Trophoblast cell (in vitro differentiated cells and primary cell): ENCODE data around the gene ZNF467.

Experiments
- DNase-seq, 2 donors: peaks; one replicate each; pipeline ENCODE4 v3.0.0-alpha.2; 2016
- H2AFZ ChIP-seq: 2 replicates; pipeline ENCODE4 v1.6.1; 2013; ENCODE audit warnings: low read length, moderate library complexity, mild to moderate bottlenecking; ENCODE audit not compliant: insufficient read depth, poor library complexity
- H2AK5ac ChIP-seq: 2 replicates; pipeline ENCODE4 v1.6.1; 2013; ENCODE audit warnings: mild to moderate bottlenecking, low read length
- H2BK120ac ChIP-seq: 2 replicates; pipeline ENCODE4 v1.6.1; 2013; ENCODE audit warnings: low read length, mild to moderate bottlenecking, moderate library complexity; ENCODE audit not compliant: insufficient read depth, poor library complexity
- H2BK12ac ChIP-seq: 2 replicates; pipeline ENCODE4 v1.6.1; 2013; ENCODE audit warnings: mild to moderate bottlenecking, low read length, moderate library complexity
- H2BK5ac ChIP-seq: 2 replicates; pipeline ENCODE4 v1.6.1; 2013; ENCODE audit warnings: low read length, low read depth, moderate library complexity, mild to moderate bottlenecking; ENCODE audit not compliant: poor library complexity
- H3K14ac ChIP-seq: 2 replicates; pipeline ENCODE4 v1.6.1; 2013; ENCODE audit warnings: mild to moderate bottlenecking, low read length
- H3K18ac ChIP-seq: 2 replicates; pipeline ENCODE4 v1.6.1; 2013; ENCODE audit warnings: mild to moderate bottlenecking, low read length
- H3K23ac ChIP-seq: 2 replicates; pipeline ENCODE4 v1.6.1; 2013; ENCODE audit warnings: low read length
- H3K27ac ChIP-seq: 2 replicates; pipeline ENCODE4 v1.5.1; 2013; ENCODE audit warnings: low read depth, mild to moderate bottlenecking, inconsistent platforms, low read length, moderate library complexity
- H3K27me3 ChIP-seq: 2 replicates; pipeline ENCODE4 v1.6.1; 2013; ENCODE audit warnings: inconsistent platforms, mild to moderate bottlenecking, low read length, moderate library complexity; ENCODE audit not compliant: insufficient read depth
- H3K36me3 ChIP-seq, 2 experiments: 1 replicate in 1 of 2; 2 replicates in 1 of 2; pipeline ENCODE4 v1.6.1; 2013; ENCODE audit warnings: low read length in 2 of 2, mild to moderate bottlenecking in 2 of 2, moderate library complexity in 1 of 2; ENCODE audit not compliant: insufficient read depth in 2 of 2, control insufficient read depth in 1 of 2
- H3K4ac ChIP-seq: 2 replicates; pipeline ENCODE4 v1.6.1; 2013; ENCODE audit warnings: low read depth, mild to moderate bottlenecking, low read length, moderate library complexity
- H3K4me1 ChIP-seq, 2 experiments: 1 replicate in 1 of 2; 2 replicates in 1 of 2; pipeline ENCODE4 v1.6.1; 2013; ENCODE audit warnings: low read length in 2 of 2, mild to moderate bottlenecking in 2 of 2, moderate library complexity in 1 of 2; ENCODE audit not compliant: insufficient read depth in 2 of 2, control insufficient read depth in 1 of 2
- H3K4me2 ChIP-seq: 2 replicates; pipeline ENCODE4 v1.6.1; 2013; ENCODE audit warnings: inconsistent platforms, mild to moderate bottlenecking, low read length, moderate library complexity
- H3K4me3 ChIP-seq: 2 replicates; pipeline ENCODE4 v1.5.1; 2013; ENCODE audit warnings: mild to moderate bottlenecking, low read depth, low read length, inconsistent platforms
- H3K79me1 ChIP-seq: one replicate; pipeline ENCODE4 v1.6.1; 2013; ENCODE audit warnings: low read length
- H3K79me2 ChIP-seq: 2 replicates; pipeline ENCODE4 v1.6.1; 2013; ENCODE audit warnings: low read length, mild to moderate bottlenecking; ENCODE audit not compliant: control insufficient read depth, insufficient read depth, poor library complexity
- H3K9ac ChIP-seq: 2 replicates; pipeline ENCODE4 v1.6.1; 2013; ENCODE audit warnings: mild to moderate bottlenecking, low read length
- H3K9me3 ChIP-seq: 2 replicates; pipeline ENCODE4 v1.6.1; 2013; ENCODE audit warnings: low read depth, mild to moderate bottlenecking, control low read depth, inconsistent platforms, low read length; ENCODE audit not compliant: insufficient read depth
- H4K12ac ChIP-seq: 2 replicates; pipeline ENCODE4 v1.6.1; 2013; ENCODE audit warnings: low read depth, mild to moderate bottlenecking, low read length, moderate library complexity
- H4K8ac ChIP-seq: 2 replicates; pipeline ENCODE4 v1.6.1; 2013; ENCODE audit warnings: low read depth, mild to moderate bottlenecking, low read length, moderate library complexity
- H4K91ac ChIP-seq: one replicate; pipeline ENCODE4 v1.6.1; 2013; ENCODE audit warnings: low read depth, mild to moderate bottlenecking, low read length, moderate library complexity
- WGBS: extraction: QIAGEN DNeasy Blood & Tissue Kit; methylation state at CpG from one replicate; pipeline ENCODE4 v1.1.7; 2013; ENCODE audit warnings: missing lambda C conversion rate; ENCODE audit not compliant: insufficient read length, insufficient coverage; ENCODE audit errors: extremely low coverage; 5-methylcytosine and 5-hydroxymethylcytosine counted together

Gene ZNF467

GRCh38 chr7:149764481-149765398 is 8.6 kb downstream of the ZNF467 start:
- no CpG with 5 or more reads among the region's 96 CpGs for WGBS
- Histone ChIP-seq H3K9me3 (peaks cover 14% of the 10 kb centered on the region), H3K27me3 (peaks cover 54% of the 10 kb centered on the region), H3K4me2 (peak overlapping the region; percentile 54), H4K91ac (no peak overlapping the region), H2AK5ac (no peak overlapping the region), H4K12ac (no peak overlapping the region), H3K27ac (no peak overlapping the region), H4K8ac (no peak overlapping the region), H3K36me3 (no peaks in the 10 kb centered on the region), H3K14ac (no peak overlapping the region), H2BK120ac (no peak overlapping the region), H2AFZ (no peak overlapping the region), H3K79me1 (no peaks in the 10 kb centered on the region), H3K18ac (no peak overlapping the region), H2BK5ac (no peak overlapping the region), H2BK12ac (no peak overlapping the region), H3K9ac (no peak overlapping the region), H3K4me3 (no peak overlapping the region), H3K4me1 (peaks cover 11 to 16% of the 10 kb centered on the region in 2 experiments), H3K23ac (no peak overlapping the region), H3K4ac (no peak overlapping the region), H3K79me2 (no peaks in the 10 kb centered on the region)
- DNase-seq, result peak; percentile 19 to 58

GRCh38 chr7:149763563-149764240 is 9.7 kb downstream of the ZNF467 start:
- Histone ChIP-seq H3K79me2 (no peaks in the 10 kb centered on the region), H3K18ac (no peak overlapping the region), H2BK120ac (no peak overlapping the region), H4K8ac (no peak overlapping the region), H2BK5ac (no peak overlapping the region), H3K14ac (no peak overlapping the region), H3K4ac (no peak overlapping the region), H3K23ac (no peak overlapping the region), H4K91ac (no peak overlapping the region), H3K27me3 (peaks cover 54% of the 10 kb centered on the region), H3K4me2 (no peak overlapping the region), H3K36me3 (no peaks in the 10 kb centered on the region), H3K79me1 (no peaks in the 10 kb centered on the region), H2AFZ (no peak overlapping the region), H3K27ac (no peak overlapping the region), H3K9ac (no peak overlapping the region), H3K9me3 (peaks cover 14% of the 10 kb centered on the region), H2AK5ac (no peak overlapping the region), H3K4me1 (peaks cover 11 to 16% of the 10 kb centered on the region in 2 experiments), H3K4me3 (no peak overlapping the region), H2BK12ac (no peak overlapping the region), H4K12ac (no peak overlapping the region)
- DNase-seq, result no peak
- WGBS, result no CpG with 5 or more reads among the region's 22 CpGs

GRCh38 chr7:149762610-149763009 is 10.8 kb downstream of the ZNF467 start:
- Histone ChIP-seq H3K27me3 (peaks cover 51% of the 10 kb centered on the region), H2BK12ac (no peak overlapping the region), H3K18ac (no peak overlapping the region), H2BK120ac (no peak overlapping the region), H3K4me1 (peaks cover 11 to 16% of the 10 kb centered on the region in 2 experiments), H4K8ac (no peak overlapping the region), H3K36me3 (no peaks in the 10 kb centered on the region), H3K4me3 (no peak overlapping the region), H3K79me2 (no peaks in the 10 kb centered on the region), H3K4ac (no peak overlapping the region), H3K23ac (no peak overlapping the region), H2AK5ac (no peak overlapping the region), H3K9ac (no peak overlapping the region), H2AFZ (no peak overlapping the region), H3K4me2 (no peak overlapping the region), H4K12ac (no peak overlapping the region), H3K14ac (no peak overlapping the region), H4K91ac (no peak overlapping the region), H2BK5ac (no peak overlapping the region), H3K27ac (no peak overlapping the region), H3K9me3 (peaks cover 14% of the 10 kb centered on the region), H3K79me1 (no peaks in the 10 kb centered on the region)
- DNase-seq, result no peak
- no CpG with 5 or more reads among the region's 10 CpGs for WGBS

GRCh38 chr7:149762089-149762488 is 11.3 kb downstream of the ZNF467 start:
- no peak overlapping the region for H4K12ac ChIP-seq
- H3K79me2 ChIP-seq, result no peaks in the 10 kb centered on the region
- H3K4ac ChIP-seq, result no peak overlapping the region
- H3K4me1 ChIP-seq, result peaks cover 11 to 16% of the 10 kb centered on the region in 2 experiments
- H3K4me3 ChIP-seq, result no peak overlapping the region
- H2BK5ac ChIP-seq, result no peak overlapping the region
- H3K14ac ChIP-seq, result no peak overlapping the region
- H3K79me1 ChIP-seq, result no peaks in the 10 kb centered on the region
- H2AK5ac ChIP-seq, result no peak overlapping the region
- no peak overlapping the region for H2AFZ ChIP-seq
- no peaks in the 10 kb centered on the region for H3K36me3 ChIP-seq
- H3K23ac ChIP-seq, result no peak overlapping the region
- DNase-seq, result no peak
- H2BK120ac ChIP-seq, result no peak overlapping the region
- H3K9me3 ChIP-seq, result peaks cover 14% of the 10 kb centered on the region
- no peak overlapping the region for H4K8ac ChIP-seq
- H4K91ac ChIP-seq, result no peak overlapping the region
- H3K9ac ChIP-seq, result no peak overlapping the region
- no peak overlapping the region for H3K18ac ChIP-seq
- no peak overlapping the region for H3K27ac ChIP-seq
- H3K4me2 ChIP-seq, result no peak overlapping the region
- WGBS, result no CpG with 5 or more reads among the region's 4 CpGs
- H2BK12ac ChIP-seq, result no peak overlapping the region
- H3K27me3 ChIP-seq, result peaks cover 47% of the 10 kb centered on the region
